GM23248 (cell line): ENCODE data around the gene DHRS7C. TPM values are rescaled to one million over a fixed set of nuclear protein-coding genes. Genes with fewer than 3 reads are reported as not detected.

Source experiments
- DNase-seq: peaks from one replicate; pipeline ENCODE4 v3.0.0-alpha.2; 2015
- H2AFZ ChIP-seq: fragments of 200-600 bp; sonication (generic); 2 replicates; pipeline ENCODE4 v1.6.1; 2016; ENCODE audit warnings: antibody characterized with exemption
- H3F3A ChIP-seq: fragments of 200-600 bp; sonication (generic); 2 replicates; pipeline ENCODE4 v1.6.1; 2016; ENCODE audit warnings: mild to moderate bottlenecking, antibody characterized with exemption, mixed run types; ENCODE audit not compliant: insufficient read depth
- H3K27ac ChIP-seq: fragments of 200-600 bp; sonication (generic); 2 replicates; pipeline ENCODE4 v1.5.1; 2016; ENCODE audit warnings: mild to moderate bottlenecking
- H3K27me3 ChIP-seq: fragments of 200-600 bp; sonication (generic); replicated peaks from 2 replicates; pipeline ENCODE4 v1.6.1; 2016; ENCODE audit warnings: mild to moderate bottlenecking; ENCODE audit not compliant: insufficient read depth
- H3K36me3 ChIP-seq: fragments of 200-600 bp; sonication (generic); 2 replicates; pipeline ENCODE4 v1.6.1; 2016; ENCODE audit warnings: low read depth, mild to moderate bottlenecking
- H3K4me1 ChIP-seq: fragments of 200-600 bp; sonication (generic); 2 replicates; pipeline ENCODE4 v1.6.1; 2016; ENCODE audit warnings: mild to moderate bottlenecking; ENCODE audit not compliant: insufficient read depth
- H3K4me2 ChIP-seq: fragments of 200-600 bp; sonication (generic); one replicate; pipeline ENCODE4 v1.6.1; 2016; ENCODE audit warnings: mild to moderate bottlenecking; ENCODE audit not compliant: unreplicated experiment
- H3K4me3 ChIP-seq: fragments of 200-600 bp; sonication (generic); 2 replicates; pipeline ENCODE4 v1.5.1; 2016; ENCODE audit warnings: mild to moderate bottlenecking
- H3K79me2 ChIP-seq: fragments of 200-600 bp; sonication (generic); 2 replicates; pipeline ENCODE4 v1.6.1; 2016; ENCODE audit warnings: mild to moderate bottlenecking; ENCODE audit not compliant: insufficient read depth
- H3K9ac ChIP-seq: fragments of 200-600 bp; sonication (generic); 2 replicates; pipeline ENCODE4 v1.6.1; 2016; ENCODE audit warnings: mild to moderate bottlenecking
- H3K9me2 ChIP-seq: fragments of 200-600 bp; sonication (generic); 2 replicates; pipeline ENCODE4 v1.6.1; 2016; ENCODE audit warnings: mixed run types, mild to moderate bottlenecking, moderate library complexity; ENCODE audit not compliant: insufficient read depth
- H3K9me3 ChIP-seq: fragments of 200-600 bp; sonication (generic); one replicate; pipeline ENCODE4 v1.6.1; 2017; ENCODE audit warnings: low read depth
- H4K20me1 ChIP-seq: fragments of 200-600 bp; sonication (generic); 2 replicates; pipeline ENCODE4 v1.6.0; 2016; ENCODE audit not compliant: insufficient read depth
- EZH2 ChIP-seq: fragments of 200-600 bp; sonication (generic); IDR thresholded peaks from 2 replicates; pipeline ENCODE4 v1.6.1; 2018; ENCODE audit warnings: antibody characterized with exemption, mild to moderate bottlenecking; ENCODE audit not compliant: insufficient read depth, poor library complexity, severe bottlenecking
- EZH2phosphoT487 ChIP-seq: fragments of 200-600 bp; sonication (generic); IDR thresholded peaks from 2 replicates; pipeline ENCODE4 v1.6.1; 2018; ENCODE audit warnings: antibody characterized with exemption, moderate library complexity, mild to moderate bottlenecking, low read depth; ENCODE audit not compliant: insufficient read depth
- WGBS, 2 experiments: methylation state at CpG; one replicate each; pipeline ENCODE4 v1.1.6; 2015 to 2017; ENCODE audit warnings: low lambda C conversion rate in 2 of 2, low coverage in 1 of 2; ENCODE audit errors: missing lambda C conversion rate in 2 of 2; 5-methylcytosine and 5-hydroxymethylcytosine counted together
- in situ Hi-C: fragments of 300-500 bp; cut with MboI; formaldehyde crosslinking; loops from 2 replicates; pipeline ENCODE4 v1.15.0; 2020
- polyA plus RNA-seq: library from polyadenylated mRNA; unstranded; fragments of >200 nt; fragmentation: Nextera tagmentation; extraction: Ambion mirVana; gene quantifications from 2 replicates; pipeline ENCODE4 v1.2.1, GENCODE V29; 2016
- total RNA-seq: library from RNA; depleted of rRNA; stranded (reverse); fragments of >200 nt; shearing (Covaris generic); gene quantifications from 2 replicates; pipeline ENCODE4 v1.2.3, GENCODE V29; 2014

The DHRS7C gene
- total and polyA plus RNA-seq, 2 experiments from 2014 or later: not detected

DNA sequence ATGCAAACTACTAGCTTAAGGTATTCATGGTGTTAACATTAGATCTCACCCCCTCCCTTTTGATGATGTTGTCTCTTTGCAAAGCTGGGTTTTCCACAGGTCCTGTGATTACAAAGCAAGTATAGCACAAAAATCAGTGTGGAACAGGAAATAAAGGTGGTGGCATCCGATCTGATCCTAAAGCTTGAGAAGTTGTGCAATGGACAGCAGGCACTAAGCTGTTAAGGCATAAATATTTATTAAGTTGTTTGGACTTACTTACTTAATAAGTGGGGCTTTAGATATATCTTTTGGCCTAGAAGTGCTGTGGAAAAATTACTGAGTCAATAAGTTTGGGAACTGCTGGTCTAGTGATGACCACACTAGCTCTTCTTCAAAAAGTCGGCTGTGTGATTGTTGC, 39.3 kb upstream of the DHRS7C start:
- no peak for DNase-seq
- WGBS, 2 experiments: 76 to 83% methylated on average over 2 of the region's 2 CpGs
- in situ Hi-C loops: no loop called here

DNA sequence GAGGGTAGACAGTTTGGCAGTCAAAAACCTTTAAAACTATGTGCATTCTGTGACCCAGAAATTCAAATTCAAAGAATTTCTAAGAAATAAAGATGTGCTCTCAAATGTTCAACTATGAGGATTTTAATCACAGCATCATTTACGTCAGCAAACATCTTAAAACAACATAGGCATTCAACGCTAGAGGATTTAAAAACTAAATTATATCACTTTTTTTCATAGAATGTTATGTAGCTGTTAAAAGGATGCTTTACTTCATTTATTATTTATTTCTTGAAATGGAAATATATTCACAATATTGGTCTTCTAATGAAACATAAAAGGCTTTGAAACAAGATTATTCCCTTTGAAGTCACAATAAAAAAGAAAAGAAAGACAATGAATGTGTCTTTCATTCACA, 38.0 kb upstream of the DHRS7C start:
- no peaks in the 10 kb centered on the region for H3K79me2 ChIP-seq
- no peak overlapping the region for H3K9ac ChIP-seq
- H3K27me3 ChIP-seq: 0 out of 2 replicates have a peak, but pooled peaks cover 8% of the 10 kb centered on the region
- no peak overlapping the region for H2AFZ ChIP-seq
- H3K4me2 ChIP-seq: no peak overlapping the region
- WGBS, 2 experiments: 74% methylated on average over 2 of the region's 2 CpGs
- in situ Hi-C loops: no loop called here
- H3K4me3 ChIP-seq: no peak overlapping the region
- H3K9me2 ChIP-seq: no peaks in the 10 kb centered on the region
- no peak for TF ChIP-seq EZH2
- TF ChIP-seq EZH2phosphoT487: no peak
- H3K36me3 ChIP-seq: no peaks in the 10 kb centered on the region
- H3K9me3 ChIP-seq: no peaks in the 10 kb centered on the region
- DNase-seq: no peak
- no peak overlapping the region for H3K27ac ChIP-seq
- H4K20me1 ChIP-seq: no peaks in the 10 kb centered on the region
- no peaks in the 10 kb centered on the region for H3F3A ChIP-seq
- no peaks in the 10 kb centered on the region; the same call in 1 of the 2 replicates for H3K4me1 ChIP-seq

More for the DNA sequence above, 39.3 kb upstream of the DHRS7C start:
- TF ChIP-seq EZH2phosphoT487: no peak
- TF ChIP-seq EZH2: no peak
- Histone ChIP-seq H3K9me3 (no peaks in the 10 kb centered on the region), H2AFZ (no peak overlapping the region), H3K27ac (no peak overlapping the region), H3F3A (no peaks in the 10 kb centered on the region), H3K79me2 (no peaks in the 10 kb centered on the region), H3K9me2 (no peaks in the 10 kb centered on the region), H3K36me3 (no peaks in the 10 kb centered on the region), H3K27me3 (no peaks in the 10 kb centered on the region), H3K4me1 (peaks cover 2% of the 10 kb centered on the region), H3K9ac (no peak overlapping the region), H3K4me3 (no peak overlapping the region), H4K20me1 (no peaks in the 10 kb centered on the region), H3K4me2 (no peak overlapping the region)

DNA sequence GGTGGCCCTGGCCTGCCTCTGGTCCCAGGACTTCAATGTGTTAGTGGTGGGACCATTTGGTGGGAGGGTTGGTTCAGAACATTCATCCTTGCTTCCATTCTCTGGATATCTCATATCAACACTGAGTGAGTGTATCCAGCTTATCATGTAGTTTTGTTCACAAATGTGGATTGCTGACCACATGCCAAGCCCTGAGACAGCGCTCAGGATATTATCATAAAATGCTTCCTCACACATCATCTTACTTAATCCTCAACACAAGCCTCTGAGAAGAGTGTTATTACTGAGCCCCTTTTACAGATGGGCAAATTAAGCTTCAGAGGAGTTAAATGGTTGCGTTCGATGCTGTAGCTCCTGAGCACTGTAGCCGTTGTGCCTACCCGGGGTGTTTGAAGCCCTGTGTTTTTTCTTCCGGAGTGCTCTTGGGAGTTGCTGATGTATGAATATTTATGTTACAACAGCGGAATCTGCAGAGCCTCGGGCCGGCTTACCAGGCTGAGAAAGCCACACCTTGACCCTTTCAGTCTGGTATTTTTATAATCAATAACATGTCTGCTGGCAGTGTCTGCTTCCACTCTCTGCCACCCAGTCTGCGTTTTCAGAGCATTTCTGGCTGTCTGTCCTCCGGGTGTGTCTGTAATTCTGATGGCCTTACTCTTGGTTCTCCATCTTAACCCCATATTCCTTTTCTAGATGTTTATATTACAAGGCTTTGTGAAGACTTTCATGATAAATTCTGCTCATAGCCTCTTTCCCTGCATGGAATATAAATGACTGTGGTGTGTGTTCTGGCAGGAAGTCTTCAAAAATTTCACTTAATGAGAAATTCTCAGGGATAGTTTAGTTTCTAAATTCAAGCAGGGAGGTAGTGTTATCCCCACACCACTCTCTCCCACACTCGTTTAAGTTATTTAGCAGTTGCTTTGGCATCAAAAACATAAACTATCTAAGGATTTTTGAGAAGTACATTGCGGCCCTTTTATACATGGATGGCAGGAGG, 37.2 kb upstream of the DHRS7C start:
- H2AFZ ChIP-seq: no peak overlapping the region
- 18 to 22% methylated on average over 13 of the region's 13 CpGs for WGBS, 2 experiments

DNA sequence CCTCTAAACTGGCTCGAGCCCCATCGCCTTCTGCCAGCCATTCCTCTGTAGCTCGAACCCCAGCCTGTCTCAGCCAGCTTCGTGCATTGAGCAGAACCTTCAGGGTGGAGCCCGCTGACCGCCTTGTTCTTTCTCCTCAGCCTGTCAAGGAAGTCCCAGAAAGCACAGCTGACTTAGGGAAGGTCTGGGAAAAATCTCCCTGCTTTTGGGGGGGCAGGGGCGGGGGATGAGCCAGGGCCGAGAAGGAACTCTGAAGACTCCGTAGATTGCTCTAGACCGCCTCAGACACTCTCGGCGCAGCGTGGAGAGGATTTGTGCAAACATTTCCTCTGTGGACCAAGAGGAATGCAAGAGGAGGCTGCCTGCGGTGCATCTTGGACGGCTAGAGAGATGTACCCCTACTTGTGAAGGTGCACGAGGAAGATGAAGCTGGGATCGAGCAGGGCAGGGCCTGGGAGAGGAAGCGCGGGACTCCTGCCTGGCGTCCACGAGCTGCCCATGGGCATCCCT, 34.3 kb upstream of the DHRS7C start, which contains the start of gene GLP2R:
Gene GLP2R (plus strand): TSS at position 284 of the 510 bp plus-strand sequence. CDS start 140 bp downstream, at position 424.
- Histone ChIP-seq H3K4me1 (no peaks in the 10 kb centered on the region; the same call in 1 of the 2 replicates), H3K36me3 (no peaks in the 10 kb centered on the region), H3K27ac (no peak within 1 kb of the TSS), H3K4me2 (no peak within 1 kb of the TSS), H3K4me3 (no peak within 1 kb of the TSS), H2AFZ (no peak within 1 kb of the TSS), H3K9me2 (no peaks in the 10 kb centered on the region), H3K79me2 (no peaks in the 10 kb centered on the region), H3F3A (no peaks in the 10 kb centered on the region), H3K9me3 (no peaks in the 10 kb centered on the region), H3K27me3 (0 out of 2 replicates have a peak, but pooled peaks cover 9% of the 10 kb centered on the region), H3K9ac (no peak within 1 kb of the TSS), H4K20me1 (no peaks in the 10 kb centered on the region)
- in situ Hi-C loops: no loop called here
- DNase-seq: no peak
- no peak for TF ChIP-seq EZH2
- TF ChIP-seq EZH2phosphoT487: no peak
- 57% methylated on average over 18 to 21 of the region's 21 CpGs for WGBS, 2 experiments

More for the DNA sequence above, 37.2 kb upstream of the DHRS7C start:
- H3K79me2 ChIP-seq: no peaks in the 10 kb centered on the region
- H3F3A ChIP-seq: no peaks in the 10 kb centered on the region
- DNase-seq: no peak
- 0 out of 2 replicates have a peak, but pooled peaks cover 9% of the 10 kb centered on the region for H3K27me3 ChIP-seq
- in situ Hi-C loops: no loop called here
- no peaks in the 10 kb centered on the region for H3K9me2 ChIP-seq
- no peak overlapping the region for H3K4me2 ChIP-seq
- no peak for TF ChIP-seq EZH2
- H3K27ac ChIP-seq: no peak overlapping the region
- no peaks in the 10 kb centered on the region for H3K9me3 ChIP-seq
- H3K36me3 ChIP-seq: no peaks in the 10 kb centered on the region
- H3K9ac ChIP-seq: no peak overlapping the region
- no peak overlapping the region for H3K4me3 ChIP-seq
- no peaks in the 10 kb centered on the region for H4K20me1 ChIP-seq
- no peaks in the 10 kb centered on the region; the same call in 1 of the 2 replicates for H3K4me1 ChIP-seq
